CD4-positive, alpha-beta T cell (primary cell): ENCODE results near the gene CNTROB. TPM values are rescaled to one million over a fixed set of nuclear protein-coding genes. Genes with fewer than 3 reads are reported as not detected.

ENCODE experiments used
- ATAC-seq: fragments of 200-7000 bp; cut with Tn5 transposase; one replicate; pipeline ENCODE4 v1.10.0; 2022; ENCODE audit warnings: mild to moderate bottlenecking; ENCODE audit not compliant: poor library complexity
- CTCF ChIA-PET: fragments of 350-600 bp; sonication (Branson Sonifier 250); formaldehyde crosslinking; loops from one replicate; lab custom pipeline; 2021; ENCODE audit warnings: antibody characterized with exemption, inconsistent platforms; lab: Charles Lee
- POLR2A ChIA-PET: fragments of 350-600 bp; sonication (Branson Sonifier 250); formaldehyde crosslinking; loops from one replicate; lab custom pipeline; 2021; ENCODE audit warnings: antibody characterized with exemption, inconsistent platforms; lab: Charles Lee
- DNase-seq, 14 experiments: peaks; one replicate each; pipeline ENCODE4 v3.0.0-alpha.2; 2013 to 2020; ENCODE audit warnings: mixed read lengths in 2 of 14
- H3K27ac ChIP-seq, 2 donors: one replicate each; pipeline versions ENCODE4 v1.5.1 to v1.7.0; 2013; ENCODE audit warnings: low read length in 2 of 2, low read depth in 1 of 2, mild to moderate bottlenecking in 1 of 2
- H3K27me3 ChIP-seq, 2 experiments: 1 replicate in 1 of 2; 2 replicates in 1 of 2; pipeline versions ENCODE4 v1.6.1 to v1.7.0; 2013; ENCODE audit warnings: low read length in 2 of 2, control low read depth in 1 of 2, mild to moderate bottlenecking in 1 of 2, moderate library complexity in 1 of 2; ENCODE audit not compliant: insufficient read depth in 2 of 2, control insufficient read depth in 1 of 2
- H3K36me3 ChIP-seq: one replicate; pipeline ENCODE4 v1.6.1; 2013; ENCODE audit warnings: low read length, control low read depth; ENCODE audit not compliant: insufficient read depth
- H3K4me1 ChIP-seq: one replicate; pipeline ENCODE4 v1.6.1; 2013; ENCODE audit warnings: low read length, control low read depth; ENCODE audit not compliant: insufficient read depth
- H3K4me3 ChIP-seq: one replicate; pipeline ENCODE4 v1.5.1; 2013; ENCODE audit warnings: mild to moderate bottlenecking, low read length, moderate library complexity
- H3K9me3 ChIP-seq, 2 experiments: 1 replicate in 1 of 2; 2 replicates in 1 of 2; pipeline versions ENCODE4 v1.6.1 to v1.7.0; 2013; ENCODE audit warnings: low read length in 2 of 2, mild to moderate bottlenecking in 2 of 2, control low read depth in 1 of 2, moderate library complexity in 1 of 2; ENCODE audit not compliant: control insufficient read depth in 1 of 2, insufficient read depth in 1 of 2
- H3K27ac Mint-ChIP-seq: one replicate; pipeline ENCODE4 v1.8.0; 2020; ENCODE audit warnings: mixed read lengths
- H3K27me3 Mint-ChIP-seq: one replicate; pipeline ENCODE4 v1.8.0; 2021; ENCODE audit warnings: mixed read lengths
- H3K36me3 Mint-ChIP-seq: one replicate; pipeline ENCODE4 v1.8.0; 2021; ENCODE audit warnings: low read depth, mixed read lengths
- H3K4me1 Mint-ChIP-seq: one replicate; pipeline ENCODE4 v1.8.0; 2021; ENCODE audit warnings: low read depth, mixed read lengths
- H3K4me3 Mint-ChIP-seq: one replicate; pipeline ENCODE4 v1.8.0; 2020; ENCODE audit warnings: mild to moderate bottlenecking, mixed read lengths
- H3K9me3 Mint-ChIP-seq: one replicate; pipeline ENCODE4 v1.8.0; 2020; ENCODE audit warnings: mixed read lengths
- CTCF ChIP-seq: fragments of 200-600 bp; IDR thresholded peaks from one replicate; pipeline ENCODE4 v1.8.0; 2022; ENCODE audit warnings: antibody characterized with exemption, mild to moderate bottlenecking
- intact Hi-C, 2 experiments: fragments of 100-400 bp; cut with DNase I in 1 of 2; cut with micrococcal nuclease in 1 of 2; formaldehyde crosslinking; loops; one replicate each; pipeline versions ENCODE4 v1.15.1 to v1.9.0; 2023 to 2025; cut with DNase I, micrococcal nuclease
- total RNA-seq, 174 experiments: library from RNA in 2 of 174; stranded (reverse) in 2 of 174; gene quantifications; one replicate each; pipeline ENCODE4 v1.2.3 and lab custom pipeline; 2021 to 2026

CNTROB gene
- total RNA-seq, 2 experiments from 2014 or later = 20.6 to 21.9 TPM

DNA sequence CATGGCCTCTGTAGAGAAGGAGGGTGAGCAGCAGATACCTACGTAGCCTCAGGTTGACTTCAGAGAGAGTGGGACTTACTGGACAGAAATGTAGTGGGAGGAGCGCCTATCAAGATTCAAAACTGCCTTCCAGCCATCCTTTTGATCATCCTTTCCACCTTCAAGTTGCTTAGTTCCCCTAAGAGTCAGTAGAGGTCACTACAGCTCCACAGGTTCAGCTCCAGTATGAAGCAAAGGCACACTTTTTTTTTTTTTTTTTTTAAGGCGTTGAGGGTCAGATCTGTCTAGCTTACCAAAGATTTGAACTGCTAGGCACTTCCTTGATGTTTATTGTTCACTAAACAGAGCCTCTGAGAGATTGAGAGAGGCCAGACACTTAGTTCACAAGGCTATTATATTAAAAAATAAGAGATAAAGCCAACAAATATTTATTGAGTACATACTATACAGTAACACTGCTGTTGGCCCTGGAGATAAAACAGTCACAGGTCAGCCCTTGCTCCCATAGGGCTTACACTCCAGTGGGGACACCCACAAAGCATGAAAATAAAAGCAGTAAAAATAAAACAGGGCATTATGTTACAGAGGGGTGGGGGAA lies 19.0 kb upstream of the CNTROB start:
- Histone ChIP-seq H3K27me3 (no peaks in the 10 kb centered on the region), H3K27ac (peak overlapping the region in 1 of 2 donors; percentile 8), H3K4me1 (peaks cover 35% of the 10 kb centered on the region), H3K36me3 (peaks cover 45% of the 10 kb centered on the region), H3K4me3 (no peak overlapping the region), H3K9me3 (no peaks in the 10 kb centered on the region)
- ChIA-PET POLR2A (interaction anchor here (0.6 to 2.4 kb wide), 12 partner anchors 10 to 309 kb away, joined by 3 to 22 read pairs (median 4); partner anchors contain the start of genes CNTROB, CYB5D1, NAA38 and TRAPPC1), CTCF (interaction anchor here (0.7 to 3.6 kb wide), 16 partner anchors 17 to 188 kb away, joined by 3 to 49 read pairs (median 4); partner anchors contain the start of genes CNTROB, KCNAB3, NAA38 and TRAPPC1)
- intact Hi-C loops = loop anchor here (1.0 to 10.0 kb wide), 10 partner anchors 24 to 389 kb away; partner anchors contain the start of gene CHD3 (in 1 of the 2)
- Mint-ChIP-seq H3K4me3 (peak overlapping the region; percentile 16), H3K9me3 (no peaks in the 10 kb centered on the region), H3K36me3 (peaks cover 42% of the 10 kb centered on the region), H3K4me1 (peaks cover 30% of the 10 kb centered on the region), H3K27me3 (no peaks in the 10 kb centered on the region), H3K27ac (peak overlapping the region; percentile 19)
- peak; percentile 76 for TF ChIP-seq CTCF
- ATAC-seq (peak; percentile 55), DNase-seq (peak in 8 of 14 experiments; percentile 20 to 90 (median 52))

DNA sequence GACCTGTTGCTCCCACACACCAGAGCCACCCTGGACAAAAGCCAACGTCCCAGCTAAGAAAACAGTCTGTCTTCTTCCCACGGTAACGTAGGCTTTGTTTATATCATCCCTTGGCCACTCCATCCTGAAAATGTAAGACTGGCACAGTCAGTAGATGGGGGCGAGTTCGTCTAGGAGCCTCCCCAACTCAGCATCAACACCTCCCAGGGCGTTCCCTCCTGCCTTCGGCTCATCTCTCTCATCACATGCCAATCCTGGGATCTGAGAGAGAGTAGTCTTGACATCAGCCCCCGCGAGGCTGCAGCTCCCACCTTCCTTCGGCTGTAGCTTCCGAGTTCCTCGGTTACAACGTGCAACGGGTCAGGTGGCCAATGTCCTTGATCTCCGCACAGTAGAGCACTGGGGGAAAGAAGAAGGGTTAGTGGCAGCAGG lies 16.8 kb upstream of the CNTROB start:
- ATAC-seq (no peak), DNase-seq (no peak)
- CTCF ChIA-PET = interaction anchor here (1.3 to 3.8 kb wide), 4 partner anchors 17 to 142 kb away, joined by 5 to 50 read pairs (median 6); partner anchors contain the start of genes CNTROB and TRAPPC1
- peak overlapping the region; percentile 89 for H3K4me3 Mint-ChIP-seq
- intact Hi-C loops = loop anchor here (2.0 to 10.0 kb wide), 3 partner anchors 26 to 90 kb away; partner anchors contain the start of gene CHD3 (in 1 of the 2)
- peak overlapping the region; percentile 77 for H3K4me3 ChIP-seq
- no peak for TF ChIP-seq CTCF
- H3K9me3 ChIP-seq = no peaks in the 10 kb centered on the region
- H3K4me1 ChIP-seq = peaks cover 35% of the 10 kb centered on the region
- H3K36me3 Mint-ChIP-seq = peaks cover 23% of the 10 kb centered on the region
- peaks cover 30% of the 10 kb centered on the region for H3K4me1 Mint-ChIP-seq
- no peaks in the 10 kb centered on the region for H3K9me3 Mint-ChIP-seq
- POLR2A ChIA-PET = interaction anchor here (0.7 to 4.3 kb wide), 17 partner anchors 16 to 264 kb away, joined by 3 to 60 read pairs (median 5); partner anchors contain the start of genes CNTROB, CYB5D1, KCNAB3 and NAA38
- H3K27me3 ChIP-seq = no peaks in the 10 kb centered on the region
- no peaks in the 10 kb centered on the region for H3K27me3 Mint-ChIP-seq
- peaks cover 26% of the 10 kb centered on the region for H3K36me3 ChIP-seq
- H3K27ac ChIP-seq = peak overlapping the region; percentile 71 to 80
- H3K27ac Mint-ChIP-seq = peak overlapping the region; percentile 88

DNA sequence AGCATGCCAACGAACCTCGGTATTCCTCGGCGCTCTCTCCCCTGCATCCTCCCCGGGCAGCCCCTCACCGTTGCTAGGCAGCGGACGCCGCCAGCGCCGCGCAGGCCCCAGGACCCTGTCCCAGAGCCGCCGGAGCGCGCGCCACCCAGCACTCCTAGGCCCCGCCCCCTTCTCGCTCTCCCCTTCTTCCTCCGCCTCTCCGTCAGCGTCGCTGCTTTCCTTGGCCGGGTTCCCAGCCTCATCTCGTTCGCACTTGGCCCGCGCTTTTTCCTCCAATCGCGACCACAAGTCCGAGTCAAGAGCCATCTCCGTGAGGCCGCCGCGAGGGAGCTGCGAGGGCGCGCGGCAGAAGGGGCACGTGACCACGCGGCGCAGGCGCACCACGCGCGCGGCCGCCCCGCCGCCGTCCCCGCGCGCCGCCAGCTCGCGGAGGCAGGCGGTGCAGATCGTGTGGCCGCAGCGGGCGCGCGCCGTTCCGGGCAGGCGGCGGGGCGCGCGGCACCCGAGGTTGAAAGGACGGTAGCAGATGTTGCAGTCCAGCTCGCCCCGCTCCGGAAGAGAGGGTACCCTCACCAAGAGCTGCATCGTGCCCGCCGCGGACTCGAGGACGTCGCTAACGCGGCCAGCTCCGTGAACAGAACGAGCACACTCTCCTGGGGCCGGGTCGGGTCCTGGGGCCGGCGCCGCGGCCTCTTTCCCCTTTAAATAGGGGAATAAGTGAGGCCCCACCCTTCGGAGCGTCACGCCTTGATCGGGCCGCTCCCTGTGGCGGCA lies 16.2 kb upstream of the CNTROB start, which contains the start of gene RNF227:
TSS of gene RNF227 (minus strand) at position 679 of the 774 bp plus-strand sequence. CDS start at position 585, 94 bp downstream.
- peak within 1 kb of the TSS; percentile 71 to 80 for H3K27ac ChIP-seq
- TF ChIP-seq CTCF = no peak
- no peaks in the 10 kb centered on the region for H3K27me3 ChIP-seq
- H3K36me3 Mint-ChIP-seq = peaks cover 17% of the 10 kb centered on the region
- H3K27ac Mint-ChIP-seq = peak within 1 kb of the TSS; percentile 90
- intact Hi-C loops = loop anchor here (1.0 to 10.0 kb wide), 5 partner anchors 15 to 91 kb away; partner anchors contain the start of genes CHD3 (in 1 of the 2) and CNTROB (in 1 of the 2)
- peak within 1 kb of the TSS; percentile 89 for H3K4me3 Mint-ChIP-seq
- DNase-seq (peak; percentile 68 to 94 (median 74)), ATAC-seq (peak; percentile 73)
- peaks cover 20% of the 10 kb centered on the region for H3K36me3 ChIP-seq
- POLR2A ChIA-PET = interaction anchor here (0.6 to 4.3 kb wide), 27 partner anchors 11 to 305 kb away, joined by 3 to 60 read pairs (median 4); partner anchors contain the start of genes CNTROB, CYB5D1, KCNAB3 and NAA38
- peak within 1 kb of the TSS; percentile 77 for H3K4me3 ChIP-seq
- H3K9me3 ChIP-seq = no peaks in the 10 kb centered on the region
- H3K9me3 Mint-ChIP-seq = no peaks in the 10 kb centered on the region
- H3K27me3 Mint-ChIP-seq = no peaks in the 10 kb centered on the region
- H3K4me1 ChIP-seq = peaks cover 35% of the 10 kb centered on the region
- CTCF ChIA-PET = interaction anchor here (0.9 to 3.8 kb wide), 5 partner anchors 16 to 141 kb away, joined by 4 to 50 read pairs (median 6); partner anchors contain the start of genes CNTROB and TRAPPC1
- H3K4me1 Mint-ChIP-seq = peaks cover 30% of the 10 kb centered on the region
